HG02870 (cell line): Measurements from ENCODE around the gene JAZF1.

Experiments
- ATAC-seq: cut with Tn5 transposase; IDR thresholded peaks from one replicate; pipeline ENCODE4 v1.9.1; 2021; ENCODE audit warnings: mild to moderate bottlenecking, moderate library complexity; ENCODE audit not compliant: unreplicated experiment

JAZF1 gene

DNA sequence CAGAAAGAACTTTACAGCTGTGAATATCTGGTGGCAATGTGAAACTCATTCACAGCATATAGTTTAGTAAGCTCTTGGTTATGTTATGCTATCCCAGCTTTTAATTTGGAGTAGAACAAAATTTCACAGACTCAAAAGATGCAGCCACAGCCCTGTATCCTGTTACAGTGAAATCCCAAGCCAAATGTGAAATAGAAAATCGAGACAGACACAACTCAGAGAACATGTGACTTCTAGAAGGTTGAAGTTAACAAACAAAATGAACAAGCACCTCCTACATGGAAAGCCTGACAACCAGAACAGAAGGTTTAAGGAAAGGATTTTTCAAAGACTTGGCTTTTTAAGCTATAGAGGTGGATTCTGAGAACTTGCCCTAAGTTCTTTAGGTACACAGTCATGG lies 39.6 kb downstream of the JAZF1 start:
- no peak for ATAC-seq

DNA sequence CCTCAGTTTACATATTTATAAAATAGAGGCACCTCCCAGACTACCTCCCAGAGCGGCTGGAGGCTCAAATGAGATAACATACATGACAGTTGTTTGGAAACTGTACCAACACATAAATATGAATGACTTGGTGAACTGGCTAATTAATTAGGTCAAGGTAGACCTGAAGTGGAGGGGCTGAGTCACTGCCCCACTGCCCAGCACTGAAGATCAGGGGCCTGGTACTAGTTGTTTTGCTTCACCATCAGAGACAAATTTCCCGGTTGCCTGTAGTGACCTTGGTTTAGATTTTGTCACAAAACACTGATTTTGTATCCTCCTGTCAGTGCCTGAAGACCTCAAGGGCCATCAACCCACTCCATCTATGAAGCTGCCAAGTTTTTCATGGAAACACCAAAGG lies 41.8 kb downstream of the JAZF1 start:
- no peak for ATAC-seq

DNA sequence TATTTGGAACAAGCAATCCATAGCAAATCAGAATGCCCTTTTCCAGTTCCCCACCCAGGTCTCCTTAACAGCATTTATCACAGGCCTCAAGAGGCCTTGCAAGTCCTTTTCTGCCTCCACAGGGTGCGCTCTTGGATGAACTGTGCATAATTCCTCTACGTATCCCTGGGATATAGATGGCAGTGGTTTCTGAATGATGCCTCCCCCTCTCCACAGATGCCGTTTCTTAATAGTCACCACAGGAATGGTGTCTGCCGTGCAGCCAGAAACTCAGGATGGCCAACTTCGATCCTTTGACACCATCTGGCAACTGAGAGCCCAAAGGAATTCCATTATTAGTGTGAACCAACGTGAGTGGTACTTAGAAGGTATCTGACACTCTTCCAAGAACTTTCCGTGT lies 43.1 kb downstream of the JAZF1 start:
- ATAC-seq = no peak

DNA sequence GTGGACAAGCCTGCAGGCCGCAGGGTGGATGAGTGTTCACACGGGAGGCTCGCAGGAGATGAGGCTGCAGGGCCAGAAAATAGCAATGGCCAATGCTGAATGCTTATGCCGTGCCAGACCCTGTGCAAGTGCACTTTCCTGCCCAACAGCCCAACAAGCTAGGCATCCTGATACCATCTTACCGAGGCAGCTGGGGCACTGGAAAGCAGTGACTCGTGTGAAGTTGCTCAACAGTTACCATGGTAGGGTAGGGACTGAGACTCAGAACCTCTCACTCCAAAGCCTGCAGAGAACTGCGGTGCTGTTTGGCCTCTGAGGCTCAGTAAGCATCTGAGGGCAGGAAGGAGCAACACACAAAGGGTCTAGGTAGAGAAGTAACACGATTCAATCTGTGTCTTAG lies 43.7 kb downstream of the JAZF1 start:
- no peak for ATAC-seq

DNA sequence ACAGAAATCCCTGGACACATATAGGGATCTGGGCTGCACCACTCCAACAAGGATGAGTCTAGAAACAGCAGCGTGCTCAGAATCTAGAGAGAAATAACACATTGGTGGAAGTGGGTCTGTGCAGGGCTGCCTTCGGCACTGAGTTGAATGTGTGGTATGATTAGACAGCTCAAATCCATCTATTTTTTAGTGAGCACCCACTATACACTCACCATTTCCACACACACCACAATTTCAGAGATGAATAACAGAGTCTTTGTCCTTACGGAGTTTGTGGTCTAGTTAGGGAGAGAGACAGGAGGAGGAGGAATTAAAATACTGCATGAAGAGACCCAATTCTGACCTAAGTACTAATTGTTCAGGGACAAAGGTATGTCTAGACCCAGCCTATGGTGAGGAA lies 44.2 kb downstream of the JAZF1 start:
- no peak for ATAC-seq

DNA sequence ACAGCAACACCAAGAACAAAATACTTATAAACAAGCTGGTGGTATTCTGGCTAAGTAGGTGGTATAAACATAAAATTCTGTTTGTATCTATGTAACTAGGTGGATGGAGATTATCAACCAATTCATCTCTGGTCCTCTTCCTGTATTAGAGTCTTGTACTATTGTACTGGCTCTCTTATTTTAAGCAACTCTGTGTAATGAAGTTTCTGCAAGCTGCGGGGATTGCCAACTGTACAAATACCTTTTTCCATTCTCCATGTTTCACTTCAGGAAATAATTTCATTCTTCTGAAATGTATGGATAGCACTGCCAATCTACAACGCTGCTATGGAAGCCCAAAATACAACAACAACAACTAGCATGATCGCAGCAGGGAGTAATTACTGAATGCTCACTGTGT lies 44.8 kb downstream of the JAZF1 start:
- ATAC-seq = no peak

DNA sequence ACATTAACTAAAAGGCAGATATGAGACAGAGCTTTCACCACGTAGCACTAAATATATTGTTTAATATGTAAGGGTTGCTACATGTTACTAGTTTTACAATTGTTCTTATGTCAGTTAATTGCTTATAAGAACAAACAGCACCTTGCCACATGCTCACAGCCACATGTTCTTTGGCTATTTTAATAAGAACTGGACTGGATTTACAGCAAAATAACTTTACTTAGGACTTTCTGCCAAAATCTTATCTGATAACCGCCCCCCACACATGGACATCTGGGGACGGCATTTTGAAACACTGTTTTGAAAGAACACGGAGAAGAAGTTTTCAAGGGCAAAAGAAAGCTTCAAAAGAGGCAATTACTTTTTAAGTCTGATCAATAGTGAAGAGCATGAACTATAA lies 45.3 kb downstream of the JAZF1 start:
- no peak for ATAC-seq

DNA sequence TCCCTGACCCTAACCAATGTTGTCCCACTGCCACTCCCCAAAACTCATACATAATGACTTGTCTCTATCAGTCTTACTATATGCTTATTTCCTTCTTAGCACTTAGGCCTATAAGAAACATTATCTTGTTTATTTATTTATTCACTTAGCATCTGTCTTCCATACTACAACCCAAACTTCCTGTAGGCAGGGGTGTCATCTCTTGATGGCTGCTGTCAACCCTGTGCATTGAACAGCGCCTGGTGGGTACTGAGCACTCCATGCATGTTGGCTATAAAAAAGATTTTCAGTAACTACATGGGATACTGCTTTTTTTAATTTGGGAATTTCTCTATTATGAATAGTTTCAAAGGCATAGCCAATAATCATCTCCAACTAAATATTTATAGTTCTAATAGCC lies 46.7 kb downstream of the JAZF1 start:
- no peak for ATAC-seq

DNA sequence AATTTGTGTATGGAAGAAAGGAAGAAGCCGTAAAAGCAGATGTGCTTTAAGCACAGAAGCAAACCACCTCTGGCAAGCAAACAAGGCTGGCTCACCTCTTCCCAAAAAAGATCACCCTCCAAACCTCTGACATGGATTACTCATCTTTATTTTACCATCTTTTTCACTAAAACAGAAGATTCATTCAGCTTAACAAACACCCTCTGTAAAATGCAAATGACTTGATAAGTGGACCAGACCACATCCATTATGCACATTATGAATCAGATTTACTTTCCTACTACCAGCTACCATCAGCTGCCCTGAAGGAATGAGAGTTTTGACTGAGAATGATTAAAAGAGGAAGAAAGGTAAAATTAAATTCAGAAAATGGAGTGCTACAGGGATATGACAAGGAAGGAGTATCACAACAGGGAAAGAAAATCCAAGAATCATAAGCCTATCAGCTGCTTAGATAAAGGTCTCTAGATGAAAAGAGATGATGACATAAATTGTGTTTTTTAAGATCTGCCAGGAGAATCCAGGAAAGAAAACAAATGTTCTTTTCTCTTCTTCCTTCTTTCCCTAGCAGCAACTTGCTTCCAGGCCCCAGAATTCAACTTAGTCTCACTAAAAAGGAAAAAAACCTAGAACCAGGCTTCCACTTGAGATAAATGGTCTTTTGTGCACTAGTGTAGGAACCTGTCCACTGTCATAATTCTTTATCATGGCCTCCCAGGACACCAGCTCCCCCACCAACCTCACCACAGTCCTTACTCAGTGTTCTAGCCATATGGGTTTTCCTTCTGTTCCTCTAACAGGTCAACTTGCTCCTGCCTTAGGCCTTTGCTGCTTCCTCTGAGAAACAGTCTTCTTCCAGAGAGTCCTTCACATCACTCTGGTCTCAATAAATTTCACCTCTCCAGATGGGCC lies 47.4 kb downstream of the JAZF1 start:
- ATAC-seq = no peak

DNA sequence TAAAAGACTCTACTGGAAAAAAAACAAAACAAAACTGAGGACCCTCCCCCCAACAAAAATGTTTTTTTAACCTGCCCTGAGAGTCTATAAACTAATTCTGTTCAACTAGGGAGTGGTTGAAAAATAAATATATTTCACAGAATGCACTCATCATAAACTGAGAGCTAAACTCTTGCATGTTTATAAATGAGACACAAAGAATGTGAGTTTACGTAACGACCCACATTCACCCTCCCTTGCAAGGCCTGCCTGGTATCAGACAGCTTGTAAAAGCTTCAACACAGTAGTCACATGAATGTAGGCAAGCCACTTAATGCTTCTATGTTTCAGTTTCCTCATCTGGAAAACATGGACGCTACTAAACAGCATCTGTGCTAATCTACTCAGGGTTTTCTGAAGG lies 50.3 kb downstream of the JAZF1 start:
- ATAC-seq = no peak

DNA sequence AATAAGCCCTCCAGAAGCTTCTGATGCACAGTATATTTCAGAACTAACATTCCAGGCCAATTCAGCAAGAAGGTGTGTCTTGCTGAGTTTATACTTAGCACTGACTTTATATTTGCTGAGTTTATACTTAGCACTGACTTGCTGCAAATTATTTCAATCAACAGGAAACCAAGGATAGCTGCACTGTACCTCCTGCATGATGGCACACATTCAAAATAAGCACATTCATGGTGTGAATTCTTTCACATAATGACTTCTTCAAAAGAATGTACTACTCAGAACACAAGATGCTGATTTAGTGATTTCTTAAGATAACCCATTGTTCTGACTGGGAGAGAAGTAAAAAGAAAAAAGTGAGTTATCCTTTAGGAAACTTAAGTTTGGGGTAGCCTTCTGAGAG lies 52.0 kb downstream of the JAZF1 start:
- no peak for ATAC-seq

DNA sequence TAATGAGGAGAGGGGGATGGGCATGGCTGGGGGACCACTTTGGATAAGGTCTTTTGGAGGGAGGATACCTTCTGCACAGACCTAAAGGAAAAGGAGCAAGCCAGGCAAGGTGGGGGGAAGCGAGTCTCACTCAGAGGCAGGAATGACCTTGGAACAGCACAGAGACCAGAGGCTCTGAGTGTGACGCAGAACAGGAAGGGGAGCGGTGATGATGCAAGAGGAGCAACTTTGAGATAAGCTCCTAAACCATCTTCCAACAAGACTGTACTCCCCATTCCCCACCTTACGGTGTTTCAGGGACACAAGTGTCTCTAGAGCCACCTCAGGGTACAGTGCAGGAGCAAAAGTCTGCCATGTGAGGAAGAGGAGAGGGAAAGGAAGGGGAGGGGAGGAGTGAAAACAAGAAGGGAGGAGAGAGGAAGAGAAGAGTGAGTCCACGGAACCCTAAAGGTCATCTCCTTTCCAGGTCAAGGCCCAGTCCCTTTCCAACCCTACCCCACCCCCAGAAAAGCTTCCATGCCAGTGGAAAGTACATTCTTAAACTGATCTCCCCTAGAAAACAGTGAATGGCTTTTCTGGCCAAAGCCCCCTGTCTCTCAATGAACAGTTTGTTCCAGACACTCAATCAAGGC lies 54.1 kb downstream of the JAZF1 start:
- ATAC-seq = no peak

DNA sequence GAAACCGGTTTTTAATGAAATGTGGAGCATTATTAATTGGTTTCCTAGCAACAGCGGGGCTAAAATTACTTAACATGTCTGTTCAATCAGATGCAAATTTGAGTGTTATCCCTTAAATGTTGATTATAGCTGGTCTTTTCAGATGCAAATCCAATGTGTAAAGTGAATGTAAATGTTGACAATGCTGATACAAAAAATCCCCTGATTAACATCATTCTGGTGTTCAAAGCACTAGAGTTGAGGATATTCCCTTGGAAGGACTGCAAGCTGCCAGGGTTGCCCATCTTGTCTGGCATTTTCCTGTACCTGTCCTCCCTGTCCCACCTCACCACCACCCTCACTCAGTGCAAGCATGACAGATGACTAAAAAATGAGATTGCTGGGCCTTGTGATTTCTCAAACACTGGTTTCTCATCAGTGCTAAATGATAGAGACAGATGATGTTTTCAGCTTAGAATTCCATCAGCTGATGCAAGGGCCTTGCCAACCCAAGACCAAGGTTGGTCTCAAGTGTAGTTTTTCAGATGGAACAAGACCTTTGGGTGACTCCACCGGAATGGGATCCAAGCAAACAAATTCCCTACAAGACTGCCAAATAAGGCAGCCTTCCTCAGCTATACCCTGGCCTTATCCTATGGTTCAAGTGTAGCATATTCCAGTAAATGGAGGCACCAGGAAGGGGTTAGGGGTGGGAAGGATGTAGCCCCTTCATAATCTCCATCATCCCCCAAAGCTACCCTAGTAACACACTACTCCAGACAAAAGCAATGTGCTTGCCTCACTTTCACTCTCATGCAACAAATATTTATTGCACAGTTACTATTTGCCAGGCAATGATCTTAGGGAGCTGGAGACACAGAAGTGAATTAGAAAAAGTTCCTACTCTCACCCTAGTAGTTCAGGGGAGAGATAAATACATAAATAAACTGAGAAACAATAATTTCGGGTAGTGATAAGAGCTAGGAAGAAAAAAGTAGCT lies 54.9 kb downstream of the JAZF1 start:
- no peak for ATAC-seq

DNA sequence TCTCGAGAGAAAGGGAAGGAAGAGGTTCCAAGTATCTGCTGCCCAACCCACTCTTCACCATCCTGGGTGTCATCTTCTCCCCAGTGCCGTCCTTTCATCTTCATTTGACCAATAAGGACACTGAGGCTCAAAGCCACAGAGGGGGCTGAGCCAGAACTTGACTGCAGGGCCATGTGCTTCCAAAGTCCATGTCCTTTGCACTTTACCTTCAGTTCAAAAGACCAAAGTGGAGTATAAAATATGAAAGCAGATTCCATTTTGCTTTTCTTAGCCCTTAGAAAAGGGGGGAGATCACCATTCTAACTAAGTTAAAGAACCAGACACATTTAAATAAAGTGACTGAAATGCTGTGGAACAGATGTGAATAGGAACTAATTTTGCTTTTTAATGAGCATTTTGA lies 56.2 kb downstream of the JAZF1 start:
- no peak for ATAC-seq

DNA sequence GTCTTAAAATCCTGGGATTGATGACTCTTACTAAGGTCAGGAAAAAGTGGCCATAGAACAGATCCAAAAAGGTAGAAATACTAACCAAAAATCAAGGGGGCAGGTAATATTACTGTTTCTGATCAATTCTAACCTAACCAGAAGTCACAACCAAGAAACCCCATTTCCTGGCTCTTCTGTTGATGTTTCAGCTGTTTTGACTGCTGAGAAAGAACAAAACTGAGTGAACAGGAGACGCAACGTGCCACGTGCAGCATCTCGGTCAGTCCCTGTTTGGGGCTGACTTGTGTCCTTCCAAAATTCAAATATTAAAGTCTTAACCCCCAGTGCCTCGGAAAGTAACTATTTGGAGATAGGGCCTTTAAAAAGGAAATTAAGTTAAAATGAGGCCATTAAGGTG lies 56.8 kb downstream of the JAZF1 start:
- no peak for ATAC-seq

DNA sequence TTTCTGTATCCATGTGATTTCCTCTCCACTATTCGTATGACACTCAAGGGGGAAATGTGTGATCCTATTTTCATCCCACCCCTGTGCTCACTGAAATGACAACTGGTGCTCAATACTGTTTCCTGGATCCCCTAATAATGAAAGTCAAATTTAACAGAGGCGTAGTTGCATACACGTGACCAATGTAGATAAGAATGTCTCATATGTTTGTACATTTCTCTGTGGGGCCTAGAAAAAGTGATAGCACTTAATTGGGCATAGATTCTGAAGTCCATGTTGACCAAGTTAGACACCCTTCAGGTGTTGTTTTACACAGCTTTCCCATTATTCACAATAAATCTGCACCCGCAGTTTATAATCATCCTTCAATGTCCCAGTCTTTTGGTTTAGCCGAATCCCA lies 59.1 kb downstream of the JAZF1 start:
- ATAC-seq = no peak

DNA sequence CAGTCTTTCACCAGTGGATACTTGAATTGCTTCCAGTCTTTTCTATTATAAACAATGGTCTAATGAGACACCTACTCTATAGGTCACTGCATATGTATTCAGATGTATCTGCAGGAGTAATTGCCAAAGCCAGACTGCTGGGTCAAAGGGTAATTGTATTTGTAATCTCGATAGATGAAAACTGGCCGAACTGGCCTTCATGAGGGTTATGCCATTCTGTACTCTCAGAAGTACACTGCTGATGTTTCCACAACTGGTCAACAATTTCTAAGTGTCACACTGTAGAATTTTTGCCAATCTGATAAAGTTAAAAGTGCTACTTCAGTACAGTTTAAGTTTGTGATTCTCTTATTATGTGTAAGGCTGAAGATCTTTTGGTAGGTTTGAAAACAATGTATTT lies 64.6 kb downstream of the JAZF1 start:
- ATAC-seq = no peak

DNA sequence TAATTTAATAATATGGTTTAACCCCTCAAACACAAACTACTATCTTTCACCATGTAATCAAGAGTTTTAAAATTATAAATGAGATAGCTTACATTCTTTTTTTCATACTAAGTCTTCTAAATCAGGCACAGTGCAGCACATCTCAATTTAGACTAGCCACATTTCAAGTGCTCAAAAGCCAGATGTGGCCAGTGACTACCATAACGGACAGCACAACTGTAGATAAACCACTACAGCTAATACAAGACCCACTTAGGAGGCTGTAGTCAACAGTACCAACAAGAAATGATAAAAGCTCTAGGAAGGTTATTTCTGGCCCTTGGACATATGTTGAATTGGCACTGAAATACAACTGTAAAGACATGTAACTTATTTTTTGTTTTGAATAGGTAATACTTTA lies 65.3 kb downstream of the JAZF1 start:
- ATAC-seq = no peak

DNA sequence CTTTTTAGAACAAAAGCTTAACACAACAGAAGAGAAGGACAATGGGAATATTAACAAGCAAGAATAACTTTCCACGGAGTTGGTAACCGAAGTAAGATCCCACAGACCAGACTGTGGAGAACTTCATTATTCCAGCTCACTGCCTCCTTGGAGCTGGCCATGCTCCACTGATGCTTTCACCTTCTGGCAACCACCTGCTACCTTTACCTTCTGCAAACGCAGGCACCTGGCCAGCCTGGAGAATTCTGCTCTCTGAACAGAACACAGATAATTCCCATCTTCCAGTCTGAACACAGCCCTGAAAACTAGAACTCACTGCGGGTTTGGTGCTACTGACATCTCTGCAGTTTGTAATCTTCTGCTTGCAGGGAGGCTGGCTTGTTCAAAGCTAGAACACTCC lies 66.5 kb downstream of the JAZF1 start:
- no peak for ATAC-seq

DNA sequence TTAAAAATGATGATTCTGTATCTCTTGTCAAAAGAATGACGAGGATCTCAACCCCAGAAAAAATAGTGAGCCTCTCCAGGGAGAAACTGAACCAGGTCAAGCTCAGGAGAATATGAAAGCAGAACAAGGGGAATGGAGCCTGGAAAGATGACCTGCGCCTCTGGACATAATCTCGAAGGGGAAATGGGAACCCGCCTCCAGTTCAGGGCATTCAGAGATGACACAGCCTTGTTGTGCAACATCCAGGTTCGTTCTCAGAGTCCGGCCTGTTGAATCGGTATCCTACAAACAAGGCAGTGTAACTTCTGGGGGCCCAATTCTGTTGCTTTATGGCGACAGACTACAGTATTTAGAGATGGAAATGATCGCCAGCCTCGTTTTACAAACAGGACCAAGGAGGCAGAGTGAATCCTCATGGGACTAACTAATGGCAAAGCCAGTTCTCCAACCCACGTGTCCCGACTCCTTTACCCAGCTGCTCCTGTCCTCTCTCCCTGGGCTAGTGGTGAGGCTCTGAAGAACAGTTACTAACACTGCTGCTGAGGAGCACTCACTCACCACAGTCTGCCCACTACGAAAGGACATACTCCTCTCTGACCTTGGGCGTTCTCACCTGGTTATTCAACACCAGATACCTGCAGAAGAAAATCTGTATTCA lies 67.6 kb downstream of the JAZF1 start:
- no peak for ATAC-seq

DNA sequence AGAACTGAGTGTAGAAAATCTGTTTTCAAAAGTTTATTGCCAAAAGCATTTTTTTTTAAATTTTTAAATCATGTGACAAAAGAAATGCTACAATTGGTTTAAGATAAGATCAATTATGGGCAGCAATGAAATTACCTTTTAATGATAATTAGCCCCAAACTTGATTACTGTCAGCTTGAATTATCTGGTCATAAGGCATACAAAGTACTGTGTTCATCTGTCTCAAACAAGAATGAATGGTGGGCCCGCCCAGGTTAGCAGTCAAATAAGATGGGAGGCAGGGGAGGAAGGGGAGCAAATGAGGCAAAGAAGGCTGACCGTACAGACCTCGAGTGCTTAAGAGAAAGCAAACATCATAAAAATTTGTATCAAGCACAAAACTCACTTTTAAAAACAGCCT lies 68.1 kb downstream of the JAZF1 start:
- ATAC-seq = no peak
